ENCODE data around the gene METTL24. TPM values are rescaled to one million over a fixed set of nuclear protein-coding genes. Genes with fewer than 3 reads are reported as not detected.

The METTL24 gene
- total and polyA plus RNA-seq, 2 of the 13 experiments (the other 11 are each of a cell fraction or from before 2014, with no cell fraction given) = not detected

- H3K27me3 ChIP-seq (ENCODE audit: control insufficient read depth in 1 of 2, insufficient read depth in 2 of 2, low read length in 2 of 2) = no peaks in the 10 kb centered on the region
- intact Hi-C loops (cut with micrococcal nuclease; ENCODE audit: unreplicated experiment) = no loop called here
- CTCF ChIA-PET (ENCODE audit: low intra/inter-chr PET ratio, low total read pairs) = no interaction called here
- TF ChIP-seq HMGXB3 (CRISPR knock-in tag; IDR thresholded peaks at IDR 0.05; ENCODE audit: borderline replicate concordance) = no peak
- no peak for TF ChIP-seq ZNF333 (CRISPR knock-in tag; IDR thresholded peaks at IDR 0.05; ENCODE audit: borderline replicate concordance)
- no peak for TF ChIP-seq GABPB1 (CRISPR knock-in tag; IDR thresholded peaks at IDR 0.05)
- no peak for TF ChIP-seq ZNF3 (CRISPR knock-in tag; IDR thresholded peaks at IDR 0.05)
- no peak for TF ChIP-seq HOXA3 (CRISPR knock-in tag; IDR thresholded peaks at IDR 0.05)
- TF ChIP-seq HOMEZ (CRISPR knock-in tag; IDR thresholded peaks at IDR 0.05; ENCODE audit: low read depth) = no peak
- TF ChIP-seq MED13 (CRISPR knock-in tag; IDR thresholded peaks at IDR 0.05) = no peak
- no peak for TF ChIP-seq MYNN (CRISPR knock-in tag; IDR thresholded peaks at IDR 0.05; ENCODE audit: low read depth)
- TF ChIP-seq ZSCAN29 (CRISPR knock-in tag; conservative IDR thresholded peaks at IDR 0.05) = no peak
- no peak for TF ChIP-seq PRMT3 (CRISPR knock-in tag; IDR thresholded peaks at IDR 0.05; ENCODE audit: borderline replicate concordance, low read depth)
- no peak for TF ChIP-seq KDM5A (IDR thresholded peaks at IDR 0.05; ENCODE audit: borderline replicate concordance, low read length)
- TF ChIP-seq POGK (CRISPR knock-in tag; conservative IDR thresholded peaks at IDR 0.05) = no peak
- no peak for TF ChIP-seq NFE2L2 (IDR thresholded peaks at IDR 0.05; ENCODE audit: low read length)
- TF ChIP-seq GMEB1 (CRISPR knock-in tag; IDR thresholded peaks at IDR 0.05; ENCODE audit: borderline replicate concordance) = no peak
- no peak for TF ChIP-seq HDAC1 (CRISPR knock-in tag; IDR thresholded peaks at IDR 0.05)
- TF ChIP-seq ERF (CRISPR knock-in tag; IDR thresholded peaks at IDR 0.05) = no peak
- TF ChIP-seq FLYWCH1 (CRISPR knock-in tag; IDR thresholded peaks at IDR 0.05) = no peak
- no peak for TF ChIP-seq XRCC5 (optimal IDR thresholded peaks at IDR 0.05; ENCODE audit: low read length)
These were observed 73.3 kb downstream of the METTL24 start for GRCh38 chr6:110284855-110285254.

More at GRCh38 chr6:110284855-110285254, 73.3 kb downstream of the METTL24 start:
- no peak overlapping the region for H3K9ac ChIP-seq (ENCODE audit: insufficient read depth, low read depth, low read length)
- DNase-seq (ENCODE audit: low spot score) = no peak
- POLR2A ChIA-PET = no interaction called here
- H4K20me1 ChIP-seq (ENCODE audit: insufficient read depth, low read length) = no peaks in the 10 kb centered on the region
- ATAC-seq = no peak
- no peaks in the 10 kb centered on the region for H3K79me2 ChIP-seq (ENCODE audit: insufficient read depth, low read length)
- H3K36me3 ChIP-seq (replicated peaks in 1 of 2; ENCODE audit: control insufficient read depth in 1 of 2, insufficient read depth in 2 of 2, low read length in 2 of 2) = no peaks in the 10 kb centered on the region
- no peak overlapping the region for H2AFZ ChIP-seq (ENCODE audit: low read length)
- no peaks in the 10 kb centered on the region for H3K9me3 ChIP-seq (ENCODE audit: low read length)
- no TSS peak for BruUV-seq (replicated peaks)
- H3K4me1 ChIP-seq (ENCODE audit: insufficient read depth, low read length) = peaks cover 22% of the 10 kb centered on the region
- H3K4me3 ChIP-seq (replicated peaks in 1 of 3; ENCODE audit: insufficient read depth in 1 of 3, low read depth in 2 of 3, low read length in 3 of 3) = no peak overlapping the region
- FAIRE-seq = no peak
- H3K4me2 ChIP-seq (ENCODE audit: low read depth, low read length) = no peak overlapping the region
- in situ Hi-C loops (cut with HindIII; ENCODE audit: extremely low pct_ligation_motif_present, low pct_unique_long_range_greater_than_20kb) = no loop called here
- H3K27ac ChIP-seq (ENCODE audit: extremely low read length, insufficient read depth, low read length) = no peak overlapping the region

Data from HepG2 (cell line).